DMS79 (cell line): ENCODE data around the gene SUCO.
"Not testable (repeated sequence)": the region's sequence is repeated elsewhere in the genome, so short reads cannot be mapped to it uniquely, and the experiment has no call there.

Experiments used
- DNase-seq: peaks from one replicate; lab custom pipeline; 2025; lab: John Stamatoyannopoulos, UW

Gene SUCO

DNA sequence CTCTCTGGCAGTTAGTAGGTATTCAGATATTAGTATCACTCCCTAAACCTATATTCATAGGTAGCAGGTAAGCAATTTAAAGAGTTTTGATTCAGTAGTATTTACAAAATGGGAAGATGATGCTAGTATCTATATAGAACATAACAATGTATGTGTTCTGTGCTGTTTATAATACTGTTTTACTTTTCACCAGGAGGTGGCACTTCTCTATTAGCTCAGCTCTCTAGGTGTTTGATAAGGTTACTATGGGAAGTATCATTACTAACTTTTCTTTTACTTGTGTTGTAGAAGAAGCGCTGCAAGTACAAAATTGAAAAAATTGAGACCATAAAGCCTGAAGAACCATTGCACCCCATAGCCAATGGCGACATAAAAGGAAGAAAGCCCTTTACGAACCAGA is 76.6 kb downstream of the SUCO start:
- no peak for DNase-seq

DNA sequence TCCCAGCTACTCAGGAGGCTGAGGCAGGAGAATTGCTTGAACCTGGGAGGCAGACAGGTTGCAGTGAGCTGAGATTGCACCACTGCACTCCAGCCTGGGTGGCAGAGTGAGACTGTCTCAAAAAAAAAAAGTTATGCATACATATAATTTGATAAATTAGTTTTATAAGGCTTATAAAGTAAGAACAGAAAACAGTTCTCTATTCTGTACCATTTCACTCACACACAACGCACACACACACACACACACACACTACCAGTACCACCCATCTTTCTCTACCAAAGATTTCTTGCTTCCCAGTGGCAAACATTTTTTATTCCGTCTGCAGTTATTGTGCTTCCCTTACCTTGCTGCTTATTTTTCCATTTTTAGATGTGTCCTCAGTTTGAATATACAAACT is 79.5 kb downstream of the SUCO start:
- no peak for DNase-seq

DNA sequence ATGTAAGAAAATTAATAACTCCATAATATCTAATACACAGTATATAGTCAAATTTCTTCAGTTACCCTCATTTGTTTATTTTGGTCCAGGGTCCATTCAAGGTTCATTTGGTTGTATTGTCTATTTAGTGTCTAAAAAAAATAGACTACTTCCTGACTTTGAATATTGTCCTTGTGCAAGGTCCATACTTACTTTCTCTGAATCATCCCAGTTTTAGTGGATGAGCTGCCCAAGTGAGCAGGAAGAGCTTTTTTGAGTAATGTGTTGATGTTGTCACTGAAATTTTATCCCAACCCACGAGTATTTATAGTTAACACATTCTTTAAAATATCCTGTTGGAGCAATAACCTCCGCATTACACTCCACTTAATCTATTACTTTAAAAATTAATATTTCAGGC is 80.3 kb downstream of the SUCO start:
- DNase-seq = no peak

DNA sequence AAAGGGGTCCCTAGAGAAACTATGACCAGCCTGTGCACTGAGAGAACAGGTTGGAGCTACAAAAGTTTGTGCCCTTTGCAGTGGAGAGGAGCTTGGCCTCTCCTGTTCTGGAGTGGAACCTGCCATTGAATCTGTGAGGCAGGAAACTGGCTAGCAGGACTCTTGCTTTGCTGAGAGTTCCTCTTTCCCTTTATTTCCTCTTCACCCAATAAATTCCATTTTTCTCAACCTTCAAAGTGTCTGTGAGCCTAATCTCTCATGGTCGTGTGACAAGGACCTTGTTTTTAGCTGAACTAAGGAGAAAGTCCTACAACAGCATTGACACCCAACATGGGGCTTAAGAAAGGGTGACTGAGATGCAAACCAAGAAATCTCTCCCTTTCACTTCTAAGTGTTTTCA is 83.2 kb downstream of the SUCO start:
- no peak for DNase-seq

DNA sequence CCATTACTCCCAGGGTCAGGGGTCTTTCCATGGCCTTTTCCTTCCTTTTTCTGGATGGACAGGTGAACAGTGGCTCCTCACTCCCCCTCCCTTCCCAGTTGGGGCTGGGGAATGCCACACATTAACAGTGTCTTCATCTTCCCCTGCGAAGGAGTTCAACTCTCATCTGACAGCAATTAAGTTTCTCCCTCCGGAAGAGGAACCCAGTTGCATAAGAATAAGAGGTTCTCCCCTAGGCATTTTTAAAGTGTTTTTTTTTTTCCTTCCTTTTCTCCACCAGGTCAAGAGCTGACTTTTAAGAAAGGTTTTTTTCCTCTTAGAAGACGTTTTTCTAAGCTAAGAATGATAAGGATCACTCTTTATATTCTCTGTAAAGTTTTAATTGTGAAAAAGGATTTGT is 83.7 kb downstream of the SUCO start:
- no peak for DNase-seq

DNA sequence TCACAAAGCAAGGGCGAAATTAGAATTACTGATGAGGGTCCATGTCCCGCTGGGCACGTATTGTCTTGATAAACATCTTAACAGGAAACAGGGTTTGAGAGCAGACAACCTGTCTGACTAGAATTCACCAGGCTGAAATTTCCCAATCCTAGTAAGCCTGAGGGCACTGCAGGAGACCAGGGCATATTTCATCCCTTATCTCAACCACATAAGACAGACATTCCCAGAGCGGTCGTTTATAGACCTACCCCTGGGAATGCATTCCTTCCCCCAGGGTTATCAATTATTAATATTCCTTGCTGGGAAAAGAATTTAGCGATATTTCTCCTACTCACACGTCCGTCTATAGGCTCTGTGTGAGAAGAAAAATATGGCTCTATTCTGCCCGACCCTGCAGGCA is 87.7 kb downstream of the SUCO start:
- DNase-seq = not testable (repeated sequence)

DNA sequence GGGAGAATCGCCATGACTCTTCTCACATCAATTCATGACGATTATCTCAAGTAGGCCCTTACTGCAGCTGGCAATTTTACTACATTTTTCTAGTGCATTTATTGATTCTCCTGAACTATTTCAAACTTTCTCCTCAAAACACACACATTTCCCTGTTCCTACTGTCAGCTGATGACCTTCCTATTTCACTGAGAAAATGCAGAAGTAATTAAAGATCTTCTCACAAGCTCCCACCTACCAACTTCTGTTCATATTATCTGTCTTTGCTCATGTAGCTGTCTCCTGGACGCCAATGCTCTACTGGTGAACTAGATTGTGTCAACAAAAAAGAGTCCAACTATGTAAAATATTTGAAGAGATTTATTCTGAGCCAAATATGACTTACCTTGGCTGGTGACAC is 89.6 kb downstream of the SUCO start:
- no peak for DNase-seq

DNA sequence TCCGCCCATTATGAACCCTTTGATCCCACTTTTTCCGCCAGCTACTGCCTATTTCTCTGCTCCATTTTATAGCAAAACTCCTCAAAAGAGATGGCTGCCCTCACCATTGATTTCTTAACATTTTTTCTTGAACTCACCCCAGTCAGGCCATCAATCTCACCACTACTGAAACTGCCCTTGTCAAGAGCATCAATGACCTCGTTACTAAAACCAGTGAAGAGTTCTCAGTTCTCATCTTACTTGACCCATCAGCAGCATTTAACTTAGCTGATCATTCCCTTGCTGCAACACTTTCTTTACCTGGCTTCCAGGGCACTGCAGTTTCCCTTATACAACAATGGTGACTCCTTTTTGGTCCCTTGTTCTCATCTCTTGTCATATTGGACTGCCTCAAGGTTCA is 90.8 kb downstream of the SUCO start:
- no peak for DNase-seq

DNA sequence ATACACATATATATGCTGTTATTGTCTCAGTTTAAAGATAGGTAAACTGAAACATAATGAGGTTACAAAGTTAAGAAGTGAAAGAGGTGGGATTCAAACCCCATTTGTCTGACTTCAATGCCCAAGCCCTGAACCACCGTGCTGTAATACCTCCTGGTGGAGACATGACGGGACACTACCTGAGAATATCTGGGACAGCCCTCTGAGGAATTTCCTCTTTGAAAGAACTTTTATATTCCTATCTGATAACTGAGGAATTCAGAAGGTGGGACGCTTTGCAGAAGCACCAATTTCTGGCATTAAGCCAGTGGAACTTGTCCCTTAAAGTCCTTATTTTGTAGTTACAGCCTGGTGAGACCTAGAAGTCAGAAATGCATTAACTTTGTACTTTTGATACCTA is 93.9 kb downstream of the SUCO start:
- no peak for DNase-seq

DNA sequence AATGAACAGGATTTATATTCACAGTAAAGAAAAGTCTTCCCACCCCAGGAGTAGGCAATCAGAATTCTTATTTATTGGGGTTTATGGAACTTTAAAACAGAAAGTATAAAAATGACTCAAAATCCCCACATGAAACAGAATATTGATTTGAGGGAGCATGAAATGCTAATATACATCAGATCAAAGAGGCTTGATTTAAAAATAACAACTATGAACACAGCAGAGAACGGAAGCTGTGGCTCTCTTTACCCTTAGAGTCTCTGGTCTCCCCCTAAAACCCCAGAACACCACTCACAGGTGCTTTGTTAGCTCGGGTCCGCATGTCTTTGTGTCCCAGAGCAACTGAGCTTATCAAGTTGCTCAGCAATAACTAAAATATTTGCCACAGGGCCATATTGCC is 94.8 kb downstream of the SUCO start:
- DNase-seq = no peak

DNA sequence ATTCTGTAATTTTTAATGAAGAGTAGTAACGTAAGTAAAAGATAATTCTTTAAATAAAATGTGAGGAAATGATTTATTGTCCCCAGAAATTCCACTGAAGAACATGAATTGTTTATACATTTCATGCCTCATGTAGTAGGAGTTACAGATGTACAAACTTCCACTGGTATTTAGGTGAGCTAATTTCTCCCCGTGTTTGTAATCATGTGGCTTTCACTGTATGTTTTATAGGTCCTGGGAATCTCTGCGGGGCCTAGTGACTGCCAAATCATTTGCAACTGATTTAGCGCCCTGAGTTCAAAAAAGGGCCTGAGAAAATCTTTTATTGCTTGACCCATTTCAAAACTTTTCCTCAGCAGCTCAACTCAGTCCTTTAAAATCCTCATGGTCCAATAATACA is 95.5 kb downstream of the SUCO start:
- DNase-seq = no peak

DNA sequence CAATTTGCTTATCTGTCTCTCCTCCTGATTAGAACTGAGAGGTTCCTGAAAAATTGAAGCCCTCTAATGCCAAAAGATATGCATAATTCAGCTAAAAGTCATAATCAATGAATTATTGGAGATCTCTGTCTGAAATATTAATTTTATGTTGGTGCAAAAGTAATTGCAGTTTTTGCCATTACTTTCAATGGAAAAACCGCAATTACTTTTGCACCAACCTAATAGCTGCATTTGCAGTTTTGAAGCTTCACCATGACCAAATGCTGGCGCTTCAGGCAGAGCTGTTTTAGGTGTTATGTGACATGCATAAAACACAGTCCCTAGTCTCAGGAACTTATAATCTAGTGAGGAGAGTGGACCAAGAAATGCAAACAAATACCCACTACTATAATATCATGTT is 96.2 kb downstream of the SUCO start:
- DNase-seq = no peak

DNA sequence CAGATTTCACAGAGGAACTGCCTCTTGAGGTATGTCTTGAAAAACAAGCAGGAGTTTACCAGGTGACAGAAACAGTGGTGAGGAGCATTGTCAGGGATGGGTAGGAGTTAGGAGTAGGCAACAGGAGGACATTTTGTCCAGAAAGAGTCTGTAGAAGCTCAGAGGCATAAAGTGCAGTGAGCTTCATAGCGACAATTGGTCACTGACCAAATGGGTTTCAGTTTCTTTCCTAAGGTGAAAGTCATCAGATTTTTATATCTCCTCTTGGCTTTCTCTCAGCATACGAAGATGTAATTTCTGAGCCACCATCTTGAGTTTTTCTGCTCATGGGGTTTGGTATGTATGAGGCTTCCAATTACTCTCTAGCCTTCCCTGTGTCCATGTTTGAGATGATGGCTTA is 96.7 kb downstream of the SUCO start:
- DNase-seq = no peak

DNA sequence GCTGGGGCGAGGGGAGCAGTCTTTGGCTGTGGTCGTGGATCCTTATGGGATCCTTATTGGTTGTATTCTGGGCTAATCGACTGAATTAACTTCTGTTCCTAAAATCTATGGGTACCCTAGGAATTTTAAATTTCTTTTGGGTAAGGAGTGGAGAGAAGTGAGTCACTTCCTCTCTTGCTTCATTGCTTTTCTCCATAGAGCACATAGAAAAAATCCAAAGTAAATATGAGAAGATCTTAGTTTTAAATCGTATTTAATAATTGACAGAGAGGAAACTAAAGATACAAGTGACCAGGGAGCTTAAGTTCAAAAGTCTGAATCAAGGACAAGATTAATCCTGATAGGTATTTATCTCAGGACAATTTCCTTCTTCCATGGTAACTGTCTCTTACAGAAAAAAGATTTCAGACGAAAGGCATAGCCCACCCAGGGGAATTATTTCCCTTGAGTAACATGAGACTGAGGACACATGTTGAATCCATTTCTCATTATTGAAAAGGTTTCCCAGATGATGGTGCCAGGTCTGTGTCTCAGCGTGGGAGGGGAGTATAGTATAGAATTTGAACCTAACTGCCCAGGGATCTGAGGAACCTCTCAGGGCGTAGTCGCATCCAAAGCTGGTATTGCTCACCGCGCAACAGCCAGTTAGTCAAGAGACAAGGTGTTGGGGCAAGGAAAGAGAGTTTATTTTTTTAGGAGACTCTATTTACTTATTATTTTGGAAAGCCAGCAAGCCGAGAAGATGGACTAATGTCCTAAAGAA is 97.3 kb downstream of the SUCO start:
- no peak for DNase-seq

DNA sequence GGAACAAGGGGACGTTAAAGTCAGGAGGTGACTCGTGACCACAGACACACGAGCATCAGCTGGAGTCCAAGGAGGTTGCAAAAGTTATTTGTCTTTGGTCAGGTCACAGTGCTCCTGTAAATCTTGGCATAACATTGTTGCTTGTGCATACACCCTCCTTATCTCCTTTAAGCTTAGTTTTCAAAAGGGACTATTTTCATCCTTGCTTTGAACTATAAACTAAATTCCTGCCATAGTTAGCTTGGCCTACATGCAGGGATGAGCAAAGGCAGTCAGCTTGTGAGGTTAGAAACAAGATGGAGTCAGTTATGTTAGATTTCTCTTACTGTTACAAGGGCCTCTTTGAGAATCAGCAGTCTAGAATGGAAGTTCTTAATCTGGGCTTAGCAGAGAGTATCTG is 97.9 kb downstream of the SUCO start:
- DNase-seq = no peak

DNA sequence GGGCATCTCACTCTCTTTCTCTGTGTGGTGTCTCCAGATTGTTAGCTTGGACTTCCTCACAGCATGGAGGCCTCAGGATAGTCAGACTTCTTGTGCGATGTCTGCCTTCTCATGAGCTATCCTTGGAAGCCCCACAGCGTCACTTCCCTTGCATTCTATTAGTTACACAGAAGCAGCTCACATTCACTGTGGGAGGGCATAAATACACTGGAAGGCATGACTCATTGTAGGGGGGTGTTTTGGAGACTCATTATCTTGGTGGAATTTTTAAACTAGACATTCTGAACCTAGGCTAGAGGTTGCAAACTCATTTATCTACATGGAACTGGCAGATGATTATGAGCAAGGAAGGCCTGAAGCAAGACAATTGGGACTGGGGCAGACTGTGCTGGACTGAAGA is 104.6 kb downstream of the SUCO start:
- DNase-seq = no peak

DNA sequence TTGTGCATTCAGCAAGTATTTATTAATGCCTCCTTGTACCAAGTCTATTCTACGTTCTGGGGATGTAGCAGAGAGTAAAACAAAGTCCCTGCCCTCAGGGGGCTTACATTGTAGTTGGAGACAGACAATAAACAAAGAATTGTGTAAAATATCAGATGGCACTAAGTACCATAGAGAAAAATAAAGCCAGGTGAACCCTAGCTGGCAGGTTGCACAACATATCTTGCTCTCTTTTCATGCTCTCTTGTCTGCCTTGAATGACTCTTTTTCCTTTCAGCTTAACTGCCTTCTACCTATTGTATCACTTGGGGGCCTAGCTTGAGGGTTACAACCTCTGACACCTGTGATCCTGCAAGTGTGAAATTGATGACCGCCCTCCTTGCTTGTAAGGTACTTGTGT is 105.3 kb downstream of the SUCO start:
- DNase-seq = no peak

DNA sequence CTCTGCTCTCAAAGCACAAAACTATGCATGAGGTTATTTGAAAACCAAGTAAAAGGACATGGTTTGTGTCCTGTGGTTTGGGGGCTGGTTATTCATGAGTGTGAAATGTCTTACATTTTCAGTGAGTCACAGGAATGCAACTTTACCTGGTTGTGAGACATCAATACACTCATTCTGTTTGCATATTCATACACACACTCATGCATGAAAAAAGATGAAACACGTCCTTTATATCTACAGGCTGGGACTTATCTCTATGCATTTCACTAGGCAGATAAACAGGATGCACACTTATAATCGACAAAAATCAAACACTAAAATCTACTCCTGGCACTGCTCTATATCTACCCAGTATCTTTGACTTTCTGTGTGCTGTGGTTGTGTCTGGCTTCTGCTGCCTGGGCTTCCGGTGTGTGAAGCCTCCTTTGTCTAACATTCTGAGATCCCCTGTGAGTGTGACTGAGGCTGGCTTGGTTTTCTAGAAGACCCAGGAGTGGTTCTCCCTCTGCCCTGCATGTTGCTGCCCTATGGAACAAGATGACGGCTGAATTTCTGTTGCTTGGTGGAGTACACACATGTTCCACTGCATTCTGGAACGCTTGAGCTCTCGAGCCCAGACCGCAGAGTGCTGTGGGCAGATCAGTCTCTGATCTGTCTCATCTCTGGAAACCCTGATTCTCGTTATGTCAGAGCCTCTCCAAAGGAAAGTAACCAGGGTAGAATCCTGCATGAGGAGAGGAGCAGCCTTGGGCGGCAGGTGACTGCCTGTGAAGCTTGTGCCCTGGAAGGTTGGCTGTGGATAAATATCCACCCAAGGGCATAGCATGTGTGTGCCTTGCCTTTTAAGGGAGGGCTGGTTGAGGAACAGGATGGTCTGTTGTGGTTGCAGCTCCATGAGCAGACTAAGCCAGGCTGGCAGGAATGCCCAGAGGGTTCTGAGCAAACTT is 106.2 kb downstream of the SUCO start:
- DNase-seq = no peak

DNA sequence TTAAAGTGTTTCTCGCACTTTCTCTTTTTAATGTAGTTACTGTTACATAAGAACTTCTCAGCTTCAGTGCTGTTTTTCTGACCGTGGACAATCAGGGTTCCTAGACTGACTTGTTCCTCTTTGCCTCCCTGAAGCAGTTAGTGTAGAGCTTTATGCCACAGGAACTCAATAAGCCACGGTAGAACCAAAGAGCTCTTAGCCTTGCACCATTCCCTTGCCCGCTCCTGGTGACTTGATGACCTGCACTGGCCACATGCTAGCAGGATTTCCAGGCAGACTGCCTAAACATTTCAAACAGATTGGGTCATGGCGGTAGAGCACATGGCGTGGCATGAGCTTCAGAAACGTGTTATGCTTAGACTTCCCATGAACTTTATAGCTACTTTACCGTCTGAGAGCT is 107.2 kb downstream of the SUCO start:
- no peak for DNase-seq

DNA sequence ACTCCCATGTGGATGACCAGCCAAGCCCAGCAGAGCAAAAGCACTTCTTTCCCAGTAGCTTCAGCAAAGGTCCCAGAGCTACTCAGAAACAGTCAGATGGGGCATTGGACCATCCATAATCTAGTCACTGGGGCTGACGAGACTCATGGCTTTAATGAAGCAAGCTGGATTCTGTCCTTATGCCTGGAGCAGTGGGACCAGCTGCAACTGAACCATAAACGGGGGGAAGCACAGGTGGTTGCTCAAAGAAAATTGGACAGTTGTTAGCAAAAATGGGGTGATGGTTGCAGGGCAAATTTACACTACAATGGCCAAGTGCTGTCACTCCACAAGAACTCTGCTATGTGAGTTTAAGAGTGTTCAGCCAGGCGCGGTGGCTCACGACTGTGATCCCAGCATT is 108.5 kb downstream of the SUCO start:
- DNase-seq = no peak

DNA sequence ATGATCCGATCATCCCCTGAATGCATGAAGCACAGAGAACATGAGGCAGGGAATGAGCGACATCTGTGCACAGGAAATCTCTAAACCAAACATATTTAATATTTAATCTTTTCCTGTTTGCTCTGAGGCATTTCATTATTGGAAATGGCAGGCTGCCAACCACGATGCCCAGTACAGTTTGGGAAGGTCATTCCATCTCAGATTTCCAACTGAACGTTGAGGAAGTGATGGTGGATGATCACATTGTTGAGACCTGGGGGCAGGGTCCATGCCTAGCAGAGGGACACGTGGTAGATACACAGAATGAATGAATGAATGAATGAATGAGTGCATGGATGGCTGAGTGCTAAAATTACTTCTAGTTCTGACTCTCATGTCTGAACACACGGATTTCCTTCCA is 110.0 kb downstream of the SUCO start:
- no peak for DNase-seq

DNA sequence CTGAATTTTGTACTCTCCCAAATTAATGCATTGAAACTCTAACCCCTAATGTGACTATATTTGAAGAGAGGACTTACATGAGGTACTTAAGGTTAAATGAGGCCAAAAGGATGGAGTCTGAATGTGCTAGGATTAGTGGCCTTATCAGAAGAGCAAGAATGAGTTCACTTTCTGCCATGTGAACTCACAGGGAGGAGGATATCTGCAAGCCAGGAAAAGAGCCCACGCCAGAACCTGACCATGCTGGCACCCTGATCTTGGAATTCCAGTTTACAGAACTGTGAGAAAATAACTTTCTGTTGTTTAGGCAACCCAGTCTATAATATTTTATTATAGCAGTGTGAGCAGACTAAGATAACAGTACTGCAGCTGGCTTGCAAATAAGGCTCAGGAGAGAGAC is 113.7 kb downstream of the SUCO start:
- DNase-seq = no peak

DNA sequence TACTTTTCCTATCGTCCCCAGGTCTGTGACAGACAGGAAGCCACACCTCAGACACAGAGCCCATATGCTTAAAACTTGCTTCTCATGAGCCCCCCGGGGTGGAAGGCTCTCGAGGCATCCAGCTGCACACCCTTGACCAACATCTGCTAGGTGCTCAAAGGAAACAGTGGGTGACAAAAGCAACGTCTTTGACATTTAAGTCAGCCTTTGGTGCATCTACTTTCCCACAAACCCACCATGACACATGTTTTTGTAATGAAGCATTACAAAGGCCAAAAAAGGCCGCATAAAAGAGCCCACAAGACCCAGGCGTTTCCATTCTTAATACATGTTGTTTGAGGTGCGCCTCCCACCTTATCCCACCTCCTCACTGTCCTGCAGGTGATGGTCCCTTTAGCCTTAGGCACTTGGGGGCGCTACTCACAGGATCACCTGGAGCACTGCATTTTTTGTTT is 114.2 kb downstream of the SUCO start:
- DNase-seq = no peak
